ENCODE measurements around the gene DNAJB8.
A peak's percentile ranks its signal among the peaks of the same experiment; 100 is the strongest.

- TF ChIP-seq, protein P1, sequence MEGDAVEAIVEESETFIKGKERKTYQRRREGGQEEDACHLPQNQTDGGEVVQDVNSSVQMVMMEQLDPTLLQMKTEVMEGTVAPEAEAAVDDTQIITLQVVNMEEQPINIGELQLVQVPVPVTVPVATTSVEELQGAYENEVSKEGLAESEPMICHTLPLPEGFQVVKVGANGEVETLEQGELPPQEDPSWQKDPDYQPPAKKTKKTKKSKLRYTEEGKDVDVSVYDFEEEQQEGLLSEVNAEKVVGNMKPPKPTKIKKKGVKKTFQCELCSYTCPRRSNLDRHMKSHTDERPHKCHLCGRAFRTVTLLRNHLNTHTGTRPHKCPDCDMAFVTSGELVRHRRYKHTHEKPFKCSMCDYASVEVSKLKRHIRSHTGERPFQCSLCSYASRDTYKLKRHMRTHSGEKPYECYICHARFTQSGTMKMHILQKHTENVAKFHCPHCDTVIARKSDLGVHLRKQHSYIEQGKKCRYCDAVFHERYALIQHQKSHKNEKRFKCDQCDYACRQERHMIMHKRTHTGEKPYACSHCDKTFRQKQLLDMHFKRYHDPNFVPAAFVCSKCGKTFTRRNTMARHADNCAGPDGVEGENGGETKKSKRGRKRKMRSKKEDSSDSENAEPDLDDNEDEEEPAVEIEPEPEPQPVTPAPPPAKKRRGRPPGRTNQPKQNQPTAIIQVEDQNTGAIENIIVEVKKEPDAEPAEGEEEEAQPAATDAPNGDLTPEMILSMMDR (IDR thresholded peaks at IDR 0.05; ENCODE audit: insufficient read depth, low read depth, low read length) = no peak
- peak; percentile 29 for TF ChIP-seq EZH2 (IDR thresholded peaks at IDR 0.05; ENCODE audit: insufficient read depth, low read length)
Observed at GRCh38 chr3:128487813-128488635, 21.3 kb upstream of the DNAJB8 start.
